Suprapubic skin (tissue), 3 donors: ENCODE measurements around the gene ABTB1.

ENCODE experiments used
- EP300 ChIP-seq: sonication (generic); formaldehyde crosslinking; IDR thresholded peaks from one replicate; pipeline ENCODE4 v1.6.1; 2017; ENCODE audit warnings: antibody characterized with exemption
- TF ChIP-seq, protein P1 (sequence below), 2 donors: fragments of 200-600 bp in 1 of 2; fragments of 450-650 bp in 1 of 2; sonication (generic) in 1 of 2; IDR thresholded peaks; one replicate each; pipeline ENCODE4 v1.5.1; 2016 to 2019; ENCODE audit warnings: antibody characterized with exemption in 2 of 2, mild to moderate bottlenecking in 1 of 2, moderate library complexity in 1 of 2

GRCh38 chr3:127647166-127647844 lies 25.4 kb upstream of the ABTB1 start:
- TF ChIP-seq, protein P1, sequence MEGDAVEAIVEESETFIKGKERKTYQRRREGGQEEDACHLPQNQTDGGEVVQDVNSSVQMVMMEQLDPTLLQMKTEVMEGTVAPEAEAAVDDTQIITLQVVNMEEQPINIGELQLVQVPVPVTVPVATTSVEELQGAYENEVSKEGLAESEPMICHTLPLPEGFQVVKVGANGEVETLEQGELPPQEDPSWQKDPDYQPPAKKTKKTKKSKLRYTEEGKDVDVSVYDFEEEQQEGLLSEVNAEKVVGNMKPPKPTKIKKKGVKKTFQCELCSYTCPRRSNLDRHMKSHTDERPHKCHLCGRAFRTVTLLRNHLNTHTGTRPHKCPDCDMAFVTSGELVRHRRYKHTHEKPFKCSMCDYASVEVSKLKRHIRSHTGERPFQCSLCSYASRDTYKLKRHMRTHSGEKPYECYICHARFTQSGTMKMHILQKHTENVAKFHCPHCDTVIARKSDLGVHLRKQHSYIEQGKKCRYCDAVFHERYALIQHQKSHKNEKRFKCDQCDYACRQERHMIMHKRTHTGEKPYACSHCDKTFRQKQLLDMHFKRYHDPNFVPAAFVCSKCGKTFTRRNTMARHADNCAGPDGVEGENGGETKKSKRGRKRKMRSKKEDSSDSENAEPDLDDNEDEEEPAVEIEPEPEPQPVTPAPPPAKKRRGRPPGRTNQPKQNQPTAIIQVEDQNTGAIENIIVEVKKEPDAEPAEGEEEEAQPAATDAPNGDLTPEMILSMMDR (IDR thresholded peaks at IDR 0.05) = no peak
- TF ChIP-seq EP300 = no peak
